Measurements from ENCODE around the gene ZBTB7C.

ZBTB7C gene

GRCh38 chr18:47996091-47996541 is 413.1 kb downstream of the ZBTB7C start:
- no peak overlapping the region for H3K27ac ChIP-seq
- TF ChIP-seq CTCF (conservative IDR thresholded peaks at IDR 0.05) = no peak
- no peak for TF ChIP-seq ZFX (IDR thresholded peaks at IDR 0.05)

GRCh38 chr18:47995654-47996053 is 413.5 kb downstream of the ZBTB7C start:
- no peak overlapping the region for H3K27ac ChIP-seq
- TF ChIP-seq CTCF (conservative IDR thresholded peaks at IDR 0.05) (no peak), ZFX (IDR thresholded peaks at IDR 0.05) (no peak)

- no peak overlapping the region for H3K27ac ChIP-seq
These were observed 415.8 kb downstream of the ZBTB7C start for GRCh38 chr18:47993409-47993808.

GRCh38 chr18:47992976-47993375 is 416.2 kb downstream of the ZBTB7C start:
- no peak for TF ChIP-seq ZFX (IDR thresholded peaks at IDR 0.05)
- no peak for TF ChIP-seq CTCF (conservative IDR thresholded peaks at IDR 0.05)
- no peak overlapping the region for H3K27ac ChIP-seq

More at GRCh38 chr18:47993409-47993808, 415.8 kb downstream of the ZBTB7C start:
- no peak for TF ChIP-seq ZFX (IDR thresholded peaks at IDR 0.05)
- no peak for TF ChIP-seq CTCF (conservative IDR thresholded peaks at IDR 0.05)

- no peak for TF ChIP-seq ZFX (IDR thresholded peaks at IDR 0.05)
- no peak for TF ChIP-seq CTCF (conservative IDR thresholded peaks at IDR 0.05)
- no peak overlapping the region for H3K27ac ChIP-seq
These were observed 416.9 kb downstream of the ZBTB7C start for GRCh38 chr18:47992266-47992665.

GRCh38 chr18:47990981-47991380 is 418.2 kb downstream of the ZBTB7C start:
- TF ChIP-seq CTCF (conservative IDR thresholded peaks at IDR 0.05) = no peak
- TF ChIP-seq ZFX (IDR thresholded peaks at IDR 0.05) = no peak
- no peak overlapping the region for H3K27ac ChIP-seq

GRCh38 chr18:47987388-47987699 is 421.8 kb downstream of the ZBTB7C start:
- TF ChIP-seq ZFX (IDR thresholded peaks at IDR 0.05) = no peak
- no peak for TF ChIP-seq CTCF (conservative IDR thresholded peaks at IDR 0.05)
- H3K27ac ChIP-seq = no peak overlapping the region
